C4-2B (cell line): ENCODE measurements around the gene UROS.

Source experiments
- H3K27ac ChIP-seq: fragments of 450-650 bp; 2 replicates; pipeline ENCODE4 v1.5.1; 2017
- ZFX ChIP-seq: fragments of 450-650 bp; IDR thresholded peaks from 2 replicates; pipeline ENCODE4 v1.6.1; 2017
- TF ChIP-seq, protein P1 (sequence below): fragments of 450-650 bp; conservative IDR thresholded peaks from 2 replicates; pipeline ENCODE4 v1.5.1; 2017; ENCODE audit warnings: mild to moderate bottlenecking

Gene UROS

DNA sequence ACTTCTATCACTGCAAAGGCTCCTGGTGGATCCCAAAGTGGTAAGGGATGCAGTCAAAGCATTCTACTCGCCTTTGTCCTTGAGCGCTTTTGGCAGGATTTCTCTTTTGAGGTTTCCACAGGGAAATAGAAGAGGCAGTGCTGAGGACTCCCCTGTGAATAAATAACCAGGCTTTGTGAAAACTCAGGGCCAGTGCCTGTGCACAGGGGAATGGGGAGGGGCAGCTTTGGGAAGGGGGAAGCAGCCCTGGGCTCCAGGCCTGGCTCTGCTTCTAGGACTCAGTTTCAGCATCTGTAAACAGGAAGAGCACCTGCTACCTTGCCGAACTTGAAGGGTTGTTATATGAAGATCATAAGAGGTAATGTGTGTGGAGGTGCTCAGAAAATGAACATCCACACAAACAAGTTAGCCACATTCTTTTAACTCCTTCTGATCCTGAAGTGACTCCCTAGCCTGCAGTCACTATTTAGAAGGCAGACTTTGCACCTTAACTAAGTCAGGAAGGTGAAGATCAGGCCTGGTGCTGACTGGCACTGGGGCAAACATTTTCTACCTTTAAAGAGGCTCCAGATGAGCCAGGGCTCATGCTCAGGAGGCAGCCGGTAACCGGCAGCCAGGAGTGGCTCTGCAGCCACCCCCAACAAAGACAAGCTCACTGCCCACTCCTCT lies 24.9 kb downstream of the UROS start:
- TF ChIP-seq, protein P1, sequence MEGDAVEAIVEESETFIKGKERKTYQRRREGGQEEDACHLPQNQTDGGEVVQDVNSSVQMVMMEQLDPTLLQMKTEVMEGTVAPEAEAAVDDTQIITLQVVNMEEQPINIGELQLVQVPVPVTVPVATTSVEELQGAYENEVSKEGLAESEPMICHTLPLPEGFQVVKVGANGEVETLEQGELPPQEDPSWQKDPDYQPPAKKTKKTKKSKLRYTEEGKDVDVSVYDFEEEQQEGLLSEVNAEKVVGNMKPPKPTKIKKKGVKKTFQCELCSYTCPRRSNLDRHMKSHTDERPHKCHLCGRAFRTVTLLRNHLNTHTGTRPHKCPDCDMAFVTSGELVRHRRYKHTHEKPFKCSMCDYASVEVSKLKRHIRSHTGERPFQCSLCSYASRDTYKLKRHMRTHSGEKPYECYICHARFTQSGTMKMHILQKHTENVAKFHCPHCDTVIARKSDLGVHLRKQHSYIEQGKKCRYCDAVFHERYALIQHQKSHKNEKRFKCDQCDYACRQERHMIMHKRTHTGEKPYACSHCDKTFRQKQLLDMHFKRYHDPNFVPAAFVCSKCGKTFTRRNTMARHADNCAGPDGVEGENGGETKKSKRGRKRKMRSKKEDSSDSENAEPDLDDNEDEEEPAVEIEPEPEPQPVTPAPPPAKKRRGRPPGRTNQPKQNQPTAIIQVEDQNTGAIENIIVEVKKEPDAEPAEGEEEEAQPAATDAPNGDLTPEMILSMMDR = no peak
- no peak for TF ChIP-seq ZFX
- H3K27ac ChIP-seq = no peak overlapping the region

DNA sequence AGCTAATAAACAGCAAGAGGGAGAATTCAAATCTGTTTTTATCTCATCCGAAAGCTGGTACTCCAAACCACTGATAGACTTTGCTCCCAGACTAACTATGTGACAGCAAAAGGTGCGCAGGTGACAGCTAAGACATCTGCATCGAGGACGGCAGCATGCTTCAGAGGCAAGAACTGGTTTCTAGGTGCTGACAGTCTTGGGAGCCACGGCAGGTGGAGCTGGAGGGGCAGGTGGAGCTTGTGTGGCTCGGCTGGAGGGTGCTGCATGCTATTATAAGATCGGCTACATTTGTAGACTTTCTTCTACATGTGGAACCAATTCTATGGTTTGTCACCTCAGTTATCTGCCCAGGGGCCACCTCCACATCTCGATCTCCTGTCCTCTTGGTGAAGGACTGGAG lies 25.6 kb downstream of the UROS start:
- H3K27ac ChIP-seq = no peak overlapping the region
- TF ChIP-seq ZFX = no peak
- TF ChIP-seq, protein P1 = no peak

DNA sequence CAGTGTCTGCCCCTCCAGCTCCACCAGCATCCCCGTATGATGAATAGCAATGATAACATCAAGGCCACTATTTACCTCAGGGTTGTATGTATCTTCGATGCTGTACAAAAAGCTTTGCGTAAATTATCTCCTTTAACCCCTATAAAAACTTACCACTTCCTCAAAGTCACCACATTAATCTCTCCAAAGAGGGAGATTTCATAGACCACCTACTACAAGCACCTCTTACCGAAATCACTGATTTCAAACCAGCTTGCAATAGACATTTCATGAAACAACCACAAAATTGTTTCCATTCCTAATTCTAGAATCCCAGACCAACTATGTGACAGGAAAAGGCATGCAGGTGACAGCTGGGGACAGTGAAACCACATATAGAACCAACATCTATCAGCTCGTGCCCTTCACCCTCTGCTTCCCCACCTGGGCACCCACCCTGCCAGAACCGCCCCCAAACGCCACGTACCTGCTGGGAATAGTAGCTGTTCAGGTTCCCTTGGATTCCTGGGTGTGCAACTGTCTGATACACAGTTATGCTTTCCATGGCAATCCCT lies 27.3 kb downstream of the UROS start:
- H3K27ac ChIP-seq = no peak overlapping the region
- TF ChIP-seq, protein P1 = no peak
- no peak for TF ChIP-seq ZFX

DNA sequence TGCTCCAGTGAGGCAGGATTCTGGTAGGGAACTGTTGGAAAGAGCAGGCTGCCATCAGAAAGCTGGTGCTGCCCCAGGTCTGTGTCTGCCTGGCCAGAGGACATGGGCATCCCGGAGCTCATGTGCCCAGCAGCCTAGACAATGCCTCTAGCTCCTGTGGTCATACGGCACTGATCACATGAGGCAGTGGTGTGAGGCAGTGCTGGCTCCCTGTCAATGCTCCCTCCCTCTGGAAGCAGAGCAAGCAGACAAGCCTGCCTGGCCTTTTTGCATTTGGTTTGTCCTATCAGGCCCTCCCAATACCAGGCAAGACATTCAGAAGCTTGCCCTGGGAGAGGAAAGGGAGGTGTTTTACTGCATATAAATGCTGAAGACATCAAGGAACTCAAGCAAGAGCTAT lies 27.9 kb downstream of the UROS start:
- H3K27ac ChIP-seq = no peak overlapping the region
- TF ChIP-seq, protein P1 = no peak
- TF ChIP-seq ZFX = no peak

- no peak overlapping the region for H3K27ac ChIP-seq
- TF ChIP-seq, protein P1 = no peak
- TF ChIP-seq ZFX = no peak
These were observed 30.4 kb downstream of the UROS start for GRCh38 chr10:125792342-125793300.

DNA sequence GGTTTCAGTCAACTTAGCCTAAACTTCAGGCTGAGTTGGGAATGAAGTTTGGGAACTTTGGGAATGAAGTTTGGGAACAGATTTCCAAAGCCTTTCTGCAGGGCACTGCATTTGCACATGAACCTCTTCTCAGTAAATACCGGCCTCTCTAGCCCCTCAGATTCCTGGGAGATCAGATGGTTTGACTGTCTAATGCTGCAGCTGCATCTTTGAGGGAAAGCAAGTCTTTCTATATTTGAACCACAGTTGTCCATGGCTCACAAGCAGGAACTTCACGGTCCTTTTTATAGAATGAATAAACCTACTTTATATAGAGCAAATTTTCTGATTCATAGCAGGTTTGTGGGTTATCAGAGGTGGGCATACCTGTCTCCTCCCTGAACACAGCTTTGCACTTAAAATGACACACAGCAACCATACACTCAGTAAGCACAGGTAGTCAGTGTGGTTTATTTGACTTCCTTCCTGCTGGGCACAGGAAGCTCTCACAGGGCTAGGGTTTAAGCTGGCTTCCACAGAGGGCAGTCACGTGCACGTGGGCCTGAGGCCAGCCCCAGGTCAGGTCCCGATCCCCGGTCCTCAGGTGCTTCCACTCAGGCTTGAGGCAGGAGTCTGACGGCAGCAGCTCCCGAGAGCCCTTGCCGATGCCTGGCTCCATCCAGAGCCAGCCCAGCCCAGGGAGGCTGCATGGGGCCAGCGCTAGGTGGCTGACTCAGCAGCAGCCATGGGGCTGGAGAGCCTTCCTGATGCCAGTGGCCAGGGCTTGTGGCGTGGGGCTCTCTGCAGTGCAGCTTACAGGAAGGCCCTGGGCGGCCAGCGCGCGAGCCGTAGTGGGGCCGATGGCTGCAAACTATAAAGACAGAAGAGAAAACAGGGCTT lies 34.7 kb downstream of the UROS start:
- H3K27ac ChIP-seq = no peak overlapping the region
- no peak for TF ChIP-seq ZFX
- TF ChIP-seq, protein P1 = no peak
